ENCODE results near the gene SVOPL.

DNA sequence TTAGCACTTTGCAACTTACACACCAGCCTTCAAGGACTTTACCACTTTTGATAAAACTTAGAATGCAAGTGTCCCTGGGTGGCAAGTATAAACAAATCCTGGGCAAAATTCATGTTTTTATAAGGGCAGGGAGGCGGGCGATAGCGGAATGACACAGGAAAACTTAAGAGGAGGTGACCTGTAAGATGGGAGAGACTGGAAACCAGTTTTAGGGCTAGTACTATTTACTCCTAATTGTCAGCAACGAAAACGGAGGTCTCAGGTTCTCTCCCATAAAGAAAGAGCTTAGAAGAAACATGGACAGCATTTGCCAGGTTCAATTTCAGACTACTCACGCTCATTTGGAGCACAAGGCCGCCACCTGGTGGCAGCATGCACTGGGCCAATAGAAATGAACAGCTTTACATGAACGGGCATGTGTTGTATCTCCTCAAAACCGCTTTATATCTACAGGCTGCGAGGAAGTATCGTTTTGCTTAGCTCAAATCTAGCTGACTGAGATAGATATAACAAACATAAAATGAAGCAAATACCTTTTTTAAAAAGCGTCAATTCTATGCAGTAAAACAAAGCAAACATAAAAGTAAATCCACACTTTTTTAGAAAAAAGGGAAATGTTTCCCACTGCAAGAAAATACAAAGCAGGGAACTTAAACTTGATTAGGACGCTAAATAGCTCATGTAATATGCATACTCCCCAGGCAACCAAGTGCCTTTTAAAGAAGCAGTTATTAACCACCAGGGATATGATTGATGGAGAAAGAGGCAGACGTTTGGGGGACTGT is 37.6 kb upstream of the SVOPL start:
- TF ChIP-seq ZNF384 (IDR thresholded peaks at IDR 0.05) (no peak), NFRKB (IDR thresholded peaks at IDR 0.05) (no peak), SP1 (IDR thresholded peaks at IDR 0.05) (no peak), FOXA1 (IDR thresholded peaks at IDR 0.05) (no peak), TARDBP (IDR thresholded peaks at IDR 0.05) (no peak)
- TF ChIP-seq, protein P1, sequence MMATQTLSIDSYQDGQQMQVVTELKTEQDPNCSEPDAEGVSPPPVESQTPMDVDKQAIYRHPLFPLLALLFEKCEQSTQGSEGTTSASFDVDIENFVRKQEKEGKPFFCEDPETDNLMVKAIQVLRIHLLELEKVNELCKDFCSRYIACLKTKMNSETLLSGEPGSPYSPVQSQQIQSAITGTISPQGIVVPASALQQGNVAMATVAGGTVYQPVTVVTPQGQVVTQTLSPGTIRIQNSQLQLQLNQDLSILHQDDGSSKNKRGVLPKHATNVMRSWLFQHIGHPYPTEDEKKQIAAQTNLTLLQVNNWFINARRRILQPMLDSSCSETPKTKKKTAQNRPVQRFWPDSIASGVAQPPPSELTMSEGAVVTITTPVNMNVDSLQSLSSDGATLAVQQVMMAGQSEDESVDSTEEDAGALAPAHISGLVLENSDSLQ (IDR thresholded peaks at IDR 0.05), result no peak

Measured in HEK293T (cell line).